Measurements from ENCODE around the gene PACRG.

GRCh38 chr6:162960679-162961457, 233.1 kb downstream of the PACRG start:
- no peak for TF ChIP-seq CTCF (IDR thresholded peaks at IDR 0.05)
- no peak for TF ChIP-seq POLR2A (IDR thresholded peaks at IDR 0.05)
- TF ChIP-seq EP300 (IDR thresholded peaks at IDR 0.05): no peak
